Measurements from ENCODE around the gene TTC17.

DNA sequence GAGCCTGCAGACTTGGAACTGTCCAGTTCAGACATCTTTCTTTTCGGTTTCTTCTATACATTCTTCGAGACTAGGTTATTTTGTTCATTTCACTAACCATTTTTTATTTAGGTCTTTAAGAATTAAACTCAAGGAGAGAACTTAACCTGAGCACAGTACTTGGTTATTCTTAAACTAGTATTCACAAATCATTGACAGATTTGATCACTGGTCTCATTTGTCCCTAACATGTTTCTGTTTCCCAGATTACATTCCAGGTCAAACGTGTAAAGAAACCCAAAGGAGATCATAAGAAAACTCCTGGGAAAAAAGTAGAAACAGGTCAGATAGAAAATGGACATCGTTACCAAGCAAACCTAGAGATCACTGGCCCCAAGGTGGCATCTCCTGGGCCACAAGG lies 85.1 kb downstream of the TTC17 start:
- TF ChIP-seq, protein P1, sequence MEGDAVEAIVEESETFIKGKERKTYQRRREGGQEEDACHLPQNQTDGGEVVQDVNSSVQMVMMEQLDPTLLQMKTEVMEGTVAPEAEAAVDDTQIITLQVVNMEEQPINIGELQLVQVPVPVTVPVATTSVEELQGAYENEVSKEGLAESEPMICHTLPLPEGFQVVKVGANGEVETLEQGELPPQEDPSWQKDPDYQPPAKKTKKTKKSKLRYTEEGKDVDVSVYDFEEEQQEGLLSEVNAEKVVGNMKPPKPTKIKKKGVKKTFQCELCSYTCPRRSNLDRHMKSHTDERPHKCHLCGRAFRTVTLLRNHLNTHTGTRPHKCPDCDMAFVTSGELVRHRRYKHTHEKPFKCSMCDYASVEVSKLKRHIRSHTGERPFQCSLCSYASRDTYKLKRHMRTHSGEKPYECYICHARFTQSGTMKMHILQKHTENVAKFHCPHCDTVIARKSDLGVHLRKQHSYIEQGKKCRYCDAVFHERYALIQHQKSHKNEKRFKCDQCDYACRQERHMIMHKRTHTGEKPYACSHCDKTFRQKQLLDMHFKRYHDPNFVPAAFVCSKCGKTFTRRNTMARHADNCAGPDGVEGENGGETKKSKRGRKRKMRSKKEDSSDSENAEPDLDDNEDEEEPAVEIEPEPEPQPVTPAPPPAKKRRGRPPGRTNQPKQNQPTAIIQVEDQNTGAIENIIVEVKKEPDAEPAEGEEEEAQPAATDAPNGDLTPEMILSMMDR (IDR thresholded peaks at IDR 0.05), result no peak
- TF ChIP-seq POLR2AphosphoS5 (IDR thresholded peaks at IDR 0.05), result no peak
